Muscle layer of duodenum (tissue), 2 donors: ENCODE measurements around the gene AQP12A.
"Not testable (repeated sequence)": the region's sequence is repeated elsewhere in the genome, so short reads cannot be mapped to it uniquely, and the experiment has no call there.

Source experiments
- H3K27ac ChIP-seq: one replicate; pipeline ENCODE4 v1.7.0; 2013; ENCODE audit warnings: mild to moderate bottlenecking, low read length
- H3K27me3 ChIP-seq: one replicate; pipeline ENCODE4 v1.7.0; 2013; ENCODE audit warnings: low read depth, mild to moderate bottlenecking, control low read depth, low read length
- H3K36me3 ChIP-seq, 2 donors: one replicate each; pipeline ENCODE4 v1.7.0; 2013; ENCODE audit warnings: low read length in 2 of 2, control low read depth in 1 of 2, mild to moderate bottlenecking in 1 of 2; ENCODE audit not compliant: insufficient read depth in 2 of 2, control insufficient read depth in 1 of 2
- H3K4me1 ChIP-seq, 2 donors: one replicate each; pipeline ENCODE4 v1.7.0; 2013; ENCODE audit warnings: low read length in 2 of 2, mild to moderate bottlenecking in 2 of 2, control low read depth in 1 of 2, moderate library complexity in 1 of 2; ENCODE audit not compliant: insufficient read depth in 2 of 2, control insufficient read depth in 1 of 2
- H3K4me3 ChIP-seq, 2 donors: one replicate each; pipeline ENCODE4 v1.7.0; 2013; ENCODE audit warnings: low read length in 2 of 2, low read depth in 1 of 2, mild to moderate bottlenecking in 1 of 2
- H3K9me3 ChIP-seq, 2 donors: one replicate each; pipeline ENCODE4 v1.7.0; 2013; ENCODE audit warnings: low read length in 2 of 2, control low read depth in 1 of 2, mild to moderate bottlenecking in 1 of 2; ENCODE audit not compliant: control insufficient read depth in 1 of 2
- donor health status: healthy.

The AQP12A gene

DNA sequence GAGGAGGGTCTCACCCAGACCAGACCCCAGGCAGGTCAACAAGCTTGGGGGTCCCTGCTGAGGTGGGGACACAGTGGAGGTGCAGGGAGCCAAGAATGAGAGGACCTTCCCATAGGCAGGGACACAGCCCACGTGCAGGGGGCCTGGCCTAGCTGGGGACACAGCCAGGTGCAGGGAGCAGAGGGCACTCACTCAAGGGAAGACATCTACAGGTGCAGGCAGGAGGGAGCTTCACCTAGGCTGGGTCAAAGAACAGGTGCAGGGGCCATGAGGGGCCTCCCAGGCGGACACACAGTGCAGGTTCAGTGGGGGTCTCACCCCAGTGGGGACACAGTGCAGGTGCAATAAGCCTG, 615 bp upstream of the AQP12A start:
- H3K4me3 ChIP-seq, H3K36me3 ChIP-seq, H3K9me3 ChIP-seq, H3K27me3 ChIP-seq, H3K27ac ChIP-seq, H3K4me1 ChIP-seq: not testable (repeated sequence)

DNA sequence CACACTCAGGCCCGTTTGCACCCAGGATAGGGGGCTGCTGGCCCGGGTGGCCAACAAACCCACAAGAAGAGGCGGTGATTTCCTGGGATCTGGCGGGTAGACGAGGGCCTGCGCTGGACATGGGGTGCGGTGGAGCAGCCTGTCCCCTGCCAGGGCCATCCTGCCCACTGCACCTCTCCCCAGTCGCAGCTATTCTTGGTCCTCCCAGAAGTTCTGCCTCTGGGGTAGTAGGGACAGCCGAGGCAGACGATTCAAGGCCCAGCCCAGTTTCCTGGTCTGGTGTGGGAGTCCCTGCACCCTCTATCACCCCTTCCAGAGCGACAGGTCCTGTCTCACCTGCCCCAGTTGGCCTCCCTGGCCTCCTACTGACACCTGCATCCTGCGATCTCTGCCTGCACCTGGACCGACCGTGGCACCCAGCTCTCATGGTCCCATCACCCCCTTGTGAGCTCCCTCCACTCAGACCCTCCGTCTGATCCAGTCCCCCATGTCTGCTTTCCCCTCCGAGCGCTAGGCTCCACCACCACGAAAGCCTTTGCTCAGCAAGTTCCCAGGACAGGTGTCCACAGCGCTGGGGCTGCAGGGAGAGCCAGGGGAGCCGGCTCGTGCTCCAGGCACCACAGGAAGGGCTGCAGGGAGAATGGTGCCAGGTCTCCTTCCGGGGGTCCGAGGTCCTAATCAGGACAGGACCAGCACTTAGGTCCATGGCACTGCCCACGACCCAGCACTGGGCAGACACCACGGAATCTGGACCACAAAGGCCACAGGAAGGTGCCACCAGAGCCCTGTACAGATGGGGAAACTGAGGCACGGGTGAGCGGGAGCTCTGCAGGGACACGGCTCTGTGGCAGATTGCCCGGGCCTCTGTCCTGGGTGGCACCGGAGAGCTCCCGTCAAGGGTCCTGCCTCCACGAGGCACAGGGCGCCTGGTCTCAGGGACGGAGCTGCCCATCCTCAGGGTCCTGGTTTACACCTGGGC, 1.2 kb downstream of the AQP12A start:
- not testable (repeated sequence) for H3K27ac ChIP-seq, H3K4me3 ChIP-seq, H3K9me3 ChIP-seq, H3K36me3 ChIP-seq, H3K27me3 ChIP-seq, H3K4me1 ChIP-seq

DNA sequence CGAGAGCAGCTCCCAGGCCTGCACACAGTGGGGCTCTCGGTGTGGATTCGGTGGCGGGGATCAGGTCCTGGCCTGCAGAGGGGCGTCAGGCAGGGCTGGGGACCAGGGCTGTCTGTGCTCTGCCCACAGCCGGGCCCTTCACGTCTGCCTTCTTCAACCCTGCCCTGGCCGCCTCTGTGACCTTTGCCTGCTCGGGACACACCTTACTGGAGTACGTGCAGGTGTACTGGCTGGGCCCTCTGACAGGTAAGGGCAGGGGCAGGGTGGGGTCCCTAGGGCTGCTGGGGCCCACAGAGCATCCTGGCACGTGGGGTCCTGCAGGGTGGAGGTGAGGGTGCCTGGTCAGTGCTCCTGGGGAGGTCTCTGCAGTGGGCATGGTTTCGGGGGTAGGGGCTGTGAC, 2.6 kb downstream of the AQP12A start:
- not testable (repeated sequence) for H3K27ac ChIP-seq, H3K9me3 ChIP-seq, H3K27me3 ChIP-seq, H3K4me3 ChIP-seq, H3K36me3 ChIP-seq, H3K4me1 ChIP-seq

DNA sequence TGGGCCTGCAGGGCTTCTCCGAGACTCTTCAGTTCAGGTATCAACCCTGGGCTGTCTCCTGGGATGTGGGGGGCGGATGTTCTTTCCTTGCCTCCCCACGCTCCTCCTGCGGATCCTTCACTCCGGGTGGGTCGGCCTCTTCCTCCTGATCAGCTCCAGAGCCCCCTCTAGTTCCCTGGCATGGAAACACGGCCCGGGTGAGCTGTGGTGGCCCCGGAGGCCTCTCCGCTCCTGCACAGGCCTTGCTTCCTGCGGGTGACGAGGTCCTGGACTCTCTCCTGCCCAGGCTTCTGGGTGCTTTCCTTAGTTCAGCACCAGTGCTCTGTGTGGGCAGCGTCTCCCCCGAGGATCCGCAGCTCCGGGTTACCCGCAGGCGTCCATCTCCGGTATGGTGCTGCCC, 3.9 kb downstream of the AQP12A start:
- H3K4me1 ChIP-seq, H3K4me3 ChIP-seq, H3K27me3 ChIP-seq, H3K27ac ChIP-seq, H3K36me3 ChIP-seq, H3K9me3 ChIP-seq: not testable (repeated sequence)

DNA sequence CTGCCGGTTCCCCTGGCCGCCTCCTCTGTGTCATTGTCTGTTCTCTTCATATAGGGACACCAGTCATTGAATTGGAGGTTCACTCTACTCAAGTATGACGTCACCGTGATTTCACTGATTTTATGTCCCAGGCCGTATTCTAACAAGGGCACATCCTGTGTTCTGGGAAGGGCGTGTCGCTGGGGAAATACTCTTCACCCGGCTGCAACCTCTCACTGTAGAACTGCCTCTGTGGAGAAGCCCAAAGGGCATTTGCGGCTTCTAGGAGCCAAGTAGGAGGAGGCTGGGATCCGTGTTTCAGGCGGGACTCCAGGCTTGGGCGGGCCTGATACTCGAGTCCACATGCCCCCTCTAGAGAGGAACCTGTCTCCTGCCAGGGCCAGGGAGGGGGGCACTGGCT, 4.8 kb downstream of the AQP12A start:
- H3K9me3 ChIP-seq, H3K27ac ChIP-seq, H3K36me3 ChIP-seq, H3K27me3 ChIP-seq, H3K4me3 ChIP-seq, H3K4me1 ChIP-seq: not testable (repeated sequence)

DNA sequence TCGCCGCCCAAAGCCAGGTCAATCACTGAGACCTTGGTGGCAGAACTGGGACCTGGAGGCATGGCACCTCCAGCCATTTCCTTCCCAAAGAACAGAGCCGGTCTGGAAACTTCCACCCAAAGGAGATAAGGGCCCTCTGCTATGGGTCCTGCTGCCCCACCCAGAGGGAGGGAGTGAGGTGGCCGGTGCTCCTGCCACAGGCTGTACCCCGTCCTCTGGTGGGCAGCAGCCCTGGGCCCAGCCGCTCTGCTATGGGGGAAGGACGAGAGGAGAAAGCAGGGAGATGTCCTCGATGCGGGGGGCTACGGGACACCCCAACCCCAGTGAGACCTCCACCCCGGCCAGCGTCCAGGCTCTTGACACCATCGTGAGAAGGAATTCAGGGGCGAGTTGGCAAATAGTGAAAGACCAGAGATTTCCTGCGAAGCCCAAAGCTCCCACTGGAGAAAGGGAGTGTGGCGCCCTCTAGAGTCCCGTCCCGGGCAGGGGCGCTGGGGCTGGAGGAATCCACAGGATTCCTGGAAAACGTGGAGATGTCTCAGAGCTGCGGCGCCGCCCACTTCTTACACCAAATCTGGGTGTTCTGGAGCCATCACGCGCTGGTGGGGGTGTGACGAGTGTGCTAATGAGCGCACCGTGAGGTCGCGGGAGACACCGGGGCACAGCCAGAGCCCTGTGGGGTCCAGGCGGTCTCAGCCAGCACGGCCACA, 7.3 kb downstream of the AQP12A start:
- H3K9me3 ChIP-seq, H3K27ac ChIP-seq: not testable (repeated sequence)

DNA sequence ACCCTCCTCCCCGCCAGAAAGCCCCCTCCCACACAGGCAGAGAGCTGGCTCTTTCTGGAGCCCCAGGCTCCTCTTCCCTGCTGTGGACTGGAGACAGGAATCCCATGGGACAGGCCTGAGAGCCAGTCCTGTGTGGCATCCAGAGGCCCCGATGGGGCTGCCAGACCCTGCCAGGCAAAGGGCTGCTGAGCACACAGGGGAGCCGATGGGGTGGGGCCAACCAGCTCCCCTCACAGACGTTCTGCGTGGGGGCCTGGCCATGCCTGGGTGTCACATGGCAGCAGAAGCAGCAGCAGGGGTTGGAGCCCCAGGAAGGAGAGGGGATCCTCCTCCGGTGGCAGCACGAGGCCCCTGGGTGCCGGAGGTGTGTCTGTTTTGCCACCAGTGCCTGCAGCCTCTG, 8.2 kb downstream of the AQP12A start:
- H3K27ac ChIP-seq, H3K4me3 ChIP-seq, H3K4me1 ChIP-seq, H3K36me3 ChIP-seq, H3K9me3 ChIP-seq, H3K27me3 ChIP-seq: not testable (repeated sequence)

More for the DNA sequence above, 7.3 kb downstream of the AQP12A start:
- not testable (repeated sequence) for H3K27me3 ChIP-seq, H3K4me1 ChIP-seq, H3K36me3 ChIP-seq, H3K4me3 ChIP-seq

DNA sequence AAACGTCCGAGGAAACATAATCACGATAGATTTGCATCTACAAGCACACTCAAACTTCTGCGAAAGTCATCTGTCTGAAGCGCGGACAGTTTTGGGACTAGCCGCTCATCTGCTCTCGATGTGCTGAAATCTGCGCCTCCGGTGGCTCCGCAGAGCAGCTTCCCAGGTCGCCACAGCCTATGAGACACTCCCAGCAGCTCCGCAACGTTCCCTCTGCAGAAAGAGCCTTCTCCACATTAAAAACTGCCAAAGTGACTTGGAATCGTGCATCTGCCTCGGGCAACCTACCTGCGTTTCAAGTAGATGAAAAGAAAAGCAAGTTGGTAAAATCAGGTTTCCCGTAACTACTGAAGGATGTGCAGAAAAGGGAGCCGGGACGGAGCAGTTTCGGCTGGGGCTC, 8.9 kb downstream of the AQP12A start:
- not testable (repeated sequence) for H3K27ac ChIP-seq, H3K36me3 ChIP-seq, H3K4me1 ChIP-seq, H3K9me3 ChIP-seq, H3K27me3 ChIP-seq, H3K4me3 ChIP-seq

DNA sequence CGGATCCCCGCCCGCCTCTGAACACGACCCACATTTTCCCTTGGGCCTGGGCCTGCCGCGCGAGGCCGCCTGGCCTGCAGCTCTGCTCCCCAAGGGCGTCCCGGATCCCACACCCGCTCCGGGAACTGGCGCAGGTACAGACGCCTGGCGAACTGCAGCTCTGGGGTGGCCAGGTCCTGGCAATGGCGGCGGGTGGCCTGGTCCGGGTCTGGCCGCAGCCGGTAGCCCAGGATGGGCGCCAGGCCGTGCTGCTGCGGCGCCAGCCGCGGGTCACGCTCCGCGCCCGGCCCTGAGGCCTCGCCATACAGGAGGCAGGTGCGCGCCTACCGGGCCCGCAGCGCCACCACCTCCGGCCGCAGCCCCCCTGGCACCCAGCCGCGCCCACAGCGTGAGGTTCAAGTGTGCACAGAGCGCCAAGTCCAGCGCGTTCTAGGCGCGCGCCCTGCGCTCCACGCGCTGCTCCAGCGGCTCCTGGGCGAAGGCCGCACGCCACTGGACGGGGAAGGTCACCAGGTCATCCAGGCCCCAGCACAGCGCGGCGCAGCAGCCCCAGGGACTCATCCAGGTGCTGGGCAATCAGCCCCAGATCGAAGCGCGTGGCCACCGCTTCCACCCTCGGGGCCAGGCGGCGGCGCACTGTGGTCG, 9.5 kb downstream of the AQP12A start:
- peaks cover 3% of the 10 kb centered on the region for H3K27me3 ChIP-seq
- H3K4me3 ChIP-seq = no peak overlapping the region
- no peaks in the 10 kb centered on the region for H3K9me3 ChIP-seq
- no peaks in the 10 kb centered on the region for H3K36me3 ChIP-seq
- no peaks in the 10 kb centered on the region for H3K4me1 ChIP-seq
- no peak overlapping the region for H3K27ac ChIP-seq

DNA sequence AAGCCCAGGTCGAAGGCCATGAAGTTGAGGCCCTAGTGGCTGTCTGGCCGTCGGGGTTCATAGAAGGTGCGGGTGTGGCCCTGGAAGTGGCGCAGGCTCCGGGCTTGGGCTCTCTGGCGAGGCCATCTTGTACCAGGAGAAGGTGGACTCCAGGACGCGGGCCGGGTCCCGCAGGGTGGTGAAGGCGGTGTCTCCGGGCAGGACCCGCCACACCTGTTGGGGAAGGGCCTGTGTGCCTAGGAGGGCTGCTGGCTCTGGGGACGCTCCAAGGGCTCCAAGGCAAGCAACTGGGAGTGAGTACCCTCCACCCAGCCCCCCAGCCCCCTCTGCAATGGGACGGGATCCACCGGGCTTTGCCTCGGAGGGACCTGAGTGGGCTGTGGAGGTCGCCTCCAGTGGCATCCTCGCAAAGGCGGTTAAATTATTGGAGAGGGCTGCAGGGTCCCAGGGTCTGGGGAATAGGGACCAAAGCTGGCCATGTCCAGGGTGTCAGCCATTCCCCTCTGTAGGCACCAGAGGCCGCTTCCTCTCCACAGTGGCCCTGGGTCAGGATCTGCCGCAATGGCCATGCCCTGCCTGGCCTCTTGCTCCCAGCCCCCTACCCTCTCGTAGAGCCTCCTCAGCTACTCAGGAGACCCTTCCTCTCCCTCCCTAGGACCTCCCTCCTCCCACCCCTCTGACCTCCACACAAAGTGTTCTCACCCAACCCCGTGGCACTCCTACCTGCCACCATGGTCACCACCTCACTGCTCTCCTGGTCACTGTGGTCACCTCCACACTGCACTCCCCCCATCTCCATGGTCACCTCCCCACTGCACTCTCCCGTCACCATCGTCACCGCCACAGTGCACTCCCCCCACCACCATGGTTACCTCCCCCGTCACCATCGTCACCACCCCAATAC, 10.3 kb downstream of the AQP12A start:
- no peaks in the 10 kb centered on the region for H3K4me1 ChIP-seq
- H3K27me3 ChIP-seq = peaks cover 3% of the 10 kb centered on the region

DNA sequence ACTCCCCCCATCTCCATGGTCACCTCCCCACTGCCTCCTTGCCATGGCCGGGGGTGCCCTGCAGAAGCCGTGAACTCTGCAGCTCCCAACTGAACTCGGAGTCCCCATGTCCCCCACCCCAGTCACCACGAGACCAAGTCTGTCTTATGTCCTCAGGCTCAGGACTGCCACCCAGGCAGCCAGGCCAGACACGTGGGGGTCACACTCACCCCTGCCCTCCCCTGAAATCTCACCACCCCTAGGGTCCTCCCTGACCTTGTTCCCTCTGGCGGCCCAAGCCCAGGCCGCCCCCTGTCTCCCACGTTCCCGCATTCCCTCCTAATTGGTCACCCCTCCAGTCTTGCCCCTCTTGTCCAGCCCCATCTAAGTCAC, 11.0 kb downstream of the AQP12A start:
- Histone ChIP-seq H3K4me3 (no peak overlapping the region), H3K36me3 (no peaks in the 10 kb centered on the region), H3K27me3 (peaks cover 3% of the 10 kb centered on the region), H3K27ac (no peak overlapping the region), H3K9me3 (no peaks in the 10 kb centered on the region), H3K4me1 (no peaks in the 10 kb centered on the region)

More for the DNA sequence above, 10.3 kb downstream of the AQP12A start:
- H3K4me3 ChIP-seq = no peak overlapping the region
- no peaks in the 10 kb centered on the region for H3K9me3 ChIP-seq
- no peaks in the 10 kb centered on the region for H3K36me3 ChIP-seq
- H3K27ac ChIP-seq = no peak overlapping the region
